Fibroblast of skin of back (primary cell): Measurements from ENCODE around the gene SSX2. TPM values are rescaled to one million over a fixed set of nuclear protein-coding genes. Genes with fewer than 3 reads are reported as not detected.
"Not testable (repeated sequence)": the region's sequence is repeated elsewhere in the genome, so short reads cannot be mapped to it uniquely, and the experiment has no call there.

ENCODE experiments used
- DNase-seq: peaks from one replicate; pipeline ENCODE4 v3.0.0-alpha.2; 2013
- polyA plus RNA-seq, 2 experiments: library from polyadenylated mRNA; unstranded; fragments of 120-200 nt; gene quantifications; one replicate each; pipeline ENCODE4 v1.2.1, GENCODE V29; 2013; ENCODE audit not compliant: insufficient read length in 2 of 2

Gene SSX2
- polyA plus RNA-seq (2013, experiment 1 of 2; ENCODE audit: insufficient read length): not detected
- not detected for polyA plus RNA-seq (2013, experiment 2 of 2; ENCODE audit: insufficient read length)

GRCh38 chrX:52707078-52707477 is at the start of gene SSX2:
TSS of gene SSX2 (minus strand) at chrX:52707178. CDS start at chrX:52705749, 1,429 bp downstream.
- DNase-seq: not testable (repeated sequence)

- DNase-seq: not testable (repeated sequence)
Measured at GRCh38 chrX:52750952-52751351, 44.0 kb upstream of the SSX2 start, which contains the start of gene SSX2B. TSS of gene SSX2B (plus strand) at chrX:52751252. CDS start at chrX:52752681, 1,429 bp downstream.

GRCh38 chrX:52692034-52692433 is 14.9 kb downstream of the SSX2 start:
- DNase-seq: not testable (repeated sequence)

DNA sequence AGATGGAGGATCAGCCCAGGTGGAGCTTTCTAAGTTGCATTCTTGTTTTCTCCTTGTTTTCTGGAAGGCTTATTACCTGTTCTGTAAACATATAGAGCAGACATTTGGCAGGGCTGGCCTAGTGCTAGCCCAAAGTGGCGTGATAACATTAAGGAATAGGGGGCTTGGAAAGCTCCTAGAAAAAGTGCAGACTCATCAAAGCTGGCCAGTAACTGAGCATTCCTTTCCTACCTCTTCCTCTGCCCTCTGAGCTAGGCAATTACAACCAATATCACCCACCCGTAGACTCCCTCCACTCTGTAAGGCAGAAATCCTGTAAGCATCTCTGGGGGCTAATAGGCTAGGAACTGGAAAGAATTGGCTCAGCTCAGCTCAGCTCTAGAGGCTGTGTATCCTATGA is 44.8 kb downstream of the SSX2 start:
- not testable (repeated sequence) for DNase-seq

GRCh38 chrX:52655475-52655874 is 51.5 kb downstream of the SSX2 start:
- DNase-seq: not testable (repeated sequence)

- not testable (repeated sequence) for DNase-seq
Measured at GRCh38 chrX:52654800-52655199, 52.2 kb downstream of the SSX2 start, which contains the start of gene SSX7. TSS of gene SSX7 (minus strand) at chrX:52654900. CDS start at chrX:52653472, 1,428 bp downstream.

DNA sequence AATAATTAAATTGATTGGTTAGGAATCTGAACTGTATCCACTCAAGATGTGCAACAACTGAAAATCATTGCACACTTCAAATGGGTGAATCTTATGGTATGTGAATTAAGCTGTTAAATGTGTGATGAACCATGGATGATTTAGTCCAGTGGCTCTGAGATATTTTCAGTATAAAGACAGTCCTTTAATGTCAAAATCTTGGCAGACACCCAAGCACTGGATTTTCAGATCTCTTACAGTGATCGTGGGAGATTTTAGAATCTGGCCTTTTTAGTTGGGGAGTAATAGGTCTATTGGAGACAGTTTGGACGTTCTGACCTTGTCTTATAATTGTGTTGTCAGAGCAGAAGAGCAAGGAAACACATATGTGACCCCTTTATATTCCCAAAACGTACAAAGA is 56.3 kb downstream of the SSX2 start:
- not testable (repeated sequence) for DNase-seq

DNA sequence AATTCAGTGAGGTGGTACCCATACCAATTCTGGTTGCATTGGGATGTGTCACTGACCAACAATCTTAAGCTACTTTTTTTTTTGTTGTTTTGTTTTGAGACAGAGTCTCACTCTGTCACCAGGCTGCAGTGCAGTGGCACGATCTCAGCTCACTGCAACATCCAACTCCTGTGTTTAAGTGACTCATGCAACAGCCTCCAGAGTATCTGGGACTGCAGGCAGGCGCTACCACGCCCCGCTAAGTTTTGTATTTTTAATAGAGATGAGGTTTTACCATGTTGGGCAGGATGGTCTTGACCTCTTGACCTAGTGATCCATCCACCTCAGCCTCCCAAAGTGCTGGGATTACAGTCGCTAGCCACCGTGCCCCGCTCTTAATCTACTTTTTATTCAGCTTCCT is 58.0 kb downstream of the SSX2 start:
- DNase-seq: not testable (repeated sequence)
